IMR-90 (cell line): ENCODE data around the gene FEV. TPM values are rescaled to one million over a fixed set of nuclear protein-coding genes. Genes with fewer than 3 reads are reported as not detected.

Experiments
- ATAC-seq: fragments of 200-7000 bp; cut with Tn5 transposase; 2 replicates; pipeline ENCODE4 v1.9.1; 2020; ENCODE audit warnings: low read depth, mild to moderate bottlenecking, moderate library complexity
- BruUV-seq: library from RNA; stranded (reverse); fragments of 400-500 nt; replicated peaks from 2 replicates; lab custom pipeline; 2021; lab: Mats Ljungman, UMichigan
- CTCF ChIA-PET: fragments of 300-600 bp; formaldehyde crosslinking; extraction: SDS; loops from one replicate; lab custom pipeline; 2021; ENCODE audit warnings: antibody characterized with exemption; lab: Yijun Ruan, JAX
- POLR2A ChIA-PET: fragments of 300-600 bp; sonication (Branson Sonifier 250); formaldehyde crosslinking; loops from one replicate; lab custom pipeline; 2022; ENCODE audit warnings: antibody characterized with exemption; ENCODE audit not compliant: unreplicated experiment; lab: Charles Lee
- DNase-seq: peaks from one replicate; pipeline ENCODE4 v3.0.0; 2013
- H2AFZ ChIP-seq: replicated peaks from 2 replicates; pipeline ENCODE3; 2013; ENCODE audit warnings: low read length, mild to moderate bottlenecking; ENCODE audit not compliant: poor library complexity
- H2AK5ac ChIP-seq: 2 replicates; pipeline ENCODE4 v1.6.1; 2013; ENCODE audit warnings: low read depth, low read length, inconsistent platforms
- H2AK9ac ChIP-seq: replicated peaks from 2 replicates; pipeline ENCODE3; 2013; ENCODE audit warnings: mild to moderate bottlenecking, low read depth, low read length, moderate library complexity; ENCODE audit not compliant: poor library complexity
- H2BK120ac ChIP-seq: 2 replicates; pipeline ENCODE4 v1.6.1; 2013; ENCODE audit warnings: low read depth, low read length, inconsistent platforms
- H2BK15ac ChIP-seq: 3 replicates; pipeline ENCODE4 v1.6.1; 2013; ENCODE audit warnings: low read depth, low read length, inconsistent platforms
- H2BK20ac ChIP-seq: 2 replicates; pipeline ENCODE4 v1.6.1; 2013; ENCODE audit warnings: low read depth, mild to moderate bottlenecking, inconsistent platforms, low read length, moderate library complexity
- H2BK5ac ChIP-seq: 2 replicates; pipeline ENCODE4 v1.6.1; 2013; ENCODE audit warnings: mild to moderate bottlenecking, low read depth, low read length, inconsistent platforms; ENCODE audit not compliant: poor library complexity, severe bottlenecking
- H3K14ac ChIP-seq: replicated peaks from 2 replicates; pipeline ENCODE4 v1.6.1; 2013; ENCODE audit warnings: low read depth, low read length, inconsistent platforms
- H3K18ac ChIP-seq: 2 replicates; pipeline ENCODE4 v1.6.1; 2013; ENCODE audit warnings: low read depth, low read length, control low read depth
- H3K23ac ChIP-seq: 2 replicates; pipeline ENCODE4 v1.6.1; 2013; ENCODE audit warnings: low read depth, low read length, inconsistent platforms
- H3K27ac ChIP-seq: 2 replicates; pipeline ENCODE4 v1.5.1; 2013; ENCODE audit warnings: mild to moderate bottlenecking, control low read depth, low read length; ENCODE audit not compliant: insufficient read depth
- H3K27me3 ChIP-seq: 2 replicates; pipeline ENCODE4 v1.6.1; 2013; ENCODE audit warnings: low read length; ENCODE audit not compliant: control insufficient read depth, insufficient read depth
- H3K36me3 ChIP-seq: 2 replicates; pipeline ENCODE4 v1.6.1; 2013; ENCODE audit warnings: low read length, mixed read lengths; ENCODE audit not compliant: control insufficient read depth, insufficient read depth
- H3K4ac ChIP-seq: 2 replicates; pipeline ENCODE4 v1.6.1; 2013; ENCODE audit warnings: low read depth, low read length, inconsistent platforms
- H3K4me1 ChIP-seq: 2 replicates; pipeline ENCODE4 v1.6.1; 2013; ENCODE audit warnings: low read length, mixed read lengths; ENCODE audit not compliant: control insufficient read depth, insufficient read depth
- H3K4me2 ChIP-seq: 2 replicates; pipeline ENCODE4 v1.6.1; 2013; ENCODE audit warnings: low read depth, mild to moderate bottlenecking, control low read depth, low read length, moderate library complexity
- H3K4me3 ChIP-seq: 2 replicates; pipeline ENCODE4 v1.5.1; 2013; ENCODE audit warnings: low read depth, mild to moderate bottlenecking, control low read depth, low read length, moderate library complexity; ENCODE audit not compliant: insufficient read depth
- H3K56ac ChIP-seq: 2 replicates; pipeline ENCODE4 v1.6.1; 2013; ENCODE audit warnings: low read length, inconsistent platforms; ENCODE audit not compliant: insufficient read depth; ENCODE audit errors: extremely low read depth
- H3K79me1 ChIP-seq, 2 experiments: 2 replicates each; pipeline ENCODE4 v1.6.1; 2013; ENCODE audit warnings: low read length in 2 of 2, inconsistent platforms in 1 of 2, low read depth in 1 of 2
- H3K9ac ChIP-seq: 2 replicates; pipeline ENCODE4 v1.6.1; 2013; ENCODE audit warnings: low read depth, low read length, control low read depth
- H3K9me1 ChIP-seq: 2 replicates; pipeline ENCODE4 v1.6.1; 2013; ENCODE audit warnings: low read length, inconsistent platforms; ENCODE audit not compliant: insufficient read depth
- H3K9me3 ChIP-seq: 2 replicates; pipeline ENCODE4 v1.6.1; 2013; ENCODE audit warnings: low read length; ENCODE audit not compliant: control insufficient read depth, insufficient read depth
- H4K20me1 ChIP-seq: 2 replicates; pipeline ENCODE4 v1.6.1; 2013; ENCODE audit warnings: low read length, inconsistent platforms; ENCODE audit not compliant: insufficient read depth
- H4K5ac ChIP-seq: 2 replicates; pipeline ENCODE4 v1.6.1; 2013; ENCODE audit warnings: mild to moderate bottlenecking, low read depth, low read length, control low read depth
- H4K8ac ChIP-seq, 2 experiments: 2 replicates each; pipeline ENCODE4 v1.6.1; 2013; ENCODE audit warnings: low read depth in 2 of 2, low read length in 2 of 2, control low read depth in 1 of 2, inconsistent platforms in 1 of 2
- H4K91ac ChIP-seq: 2 replicates; pipeline ENCODE4 v1.6.1; 2013; ENCODE audit warnings: low read depth, low read length, inconsistent platforms; ENCODE audit not compliant: insufficient read depth
- MXI1 ChIP-seq: IDR thresholded peaks from 2 replicates; pipeline ENCODE4 v1.6.1; 2012; ENCODE audit warnings: low read depth, mild to moderate bottlenecking, low read length, moderate library complexity, borderline replicate concordance
- WGBS, 2 experiments: methylation state at CpG; one replicate each; pipeline versions ENCODE4 v1.1.5 to v1.1.7; 2013; ENCODE audit warnings: missing lambda C conversion rate in 2 of 2; ENCODE audit not compliant: insufficient read length in 1 of 2; ENCODE audit errors: extremely low coverage in 2 of 2; 5-methylcytosine and 5-hydroxymethylcytosine counted together
- dilution Hi-C: fragments of 300-500 bp; cut with HindIII; formaldehyde crosslinking; loops from one replicate; pipeline ENCODE4 v1.14.3; 2018; ENCODE audit warnings: low sequenced_read_pairs; ENCODE audit not compliant: unreplicated experiment
- in situ Hi-C: fragments of 300-500 bp; cut with MboI; formaldehyde crosslinking; loops from 3 replicates; pipeline ENCODE4 v1.14.3; 2019; ENCODE audit warnings: low sequenced_read_pairs, inconsistent platforms, mixed read lengths
- intact Hi-C: fragments of 100-400 bp; cut with micrococcal nuclease; formaldehyde crosslinking; loops from 2 replicates; pipeline ENCODE4 v1.10.0; 2022
- polyA plus RNA-seq, 3 experiments: library from polyadenylated mRNA; depleted of rRNA; stranded (reverse); fragments of >200 nt; gene quantifications; 2 replicates each; pipeline ENCODE4 v1.2.3, GENCODE V29; 2012; ENCODE audit warnings: low replicate concordance in 1 of 3
- total RNA-seq: library from RNA; depleted of rRNA; stranded (reverse); fragments of >200 nt; gene quantifications from 2 replicates; pipeline ENCODE4 v1.2.3, GENCODE V29; 2012

FEV gene
- total and polyA plus RNA-seq, 2 of the 4 experiments (the other 2 are of a cell fraction) = not detected

DNA sequence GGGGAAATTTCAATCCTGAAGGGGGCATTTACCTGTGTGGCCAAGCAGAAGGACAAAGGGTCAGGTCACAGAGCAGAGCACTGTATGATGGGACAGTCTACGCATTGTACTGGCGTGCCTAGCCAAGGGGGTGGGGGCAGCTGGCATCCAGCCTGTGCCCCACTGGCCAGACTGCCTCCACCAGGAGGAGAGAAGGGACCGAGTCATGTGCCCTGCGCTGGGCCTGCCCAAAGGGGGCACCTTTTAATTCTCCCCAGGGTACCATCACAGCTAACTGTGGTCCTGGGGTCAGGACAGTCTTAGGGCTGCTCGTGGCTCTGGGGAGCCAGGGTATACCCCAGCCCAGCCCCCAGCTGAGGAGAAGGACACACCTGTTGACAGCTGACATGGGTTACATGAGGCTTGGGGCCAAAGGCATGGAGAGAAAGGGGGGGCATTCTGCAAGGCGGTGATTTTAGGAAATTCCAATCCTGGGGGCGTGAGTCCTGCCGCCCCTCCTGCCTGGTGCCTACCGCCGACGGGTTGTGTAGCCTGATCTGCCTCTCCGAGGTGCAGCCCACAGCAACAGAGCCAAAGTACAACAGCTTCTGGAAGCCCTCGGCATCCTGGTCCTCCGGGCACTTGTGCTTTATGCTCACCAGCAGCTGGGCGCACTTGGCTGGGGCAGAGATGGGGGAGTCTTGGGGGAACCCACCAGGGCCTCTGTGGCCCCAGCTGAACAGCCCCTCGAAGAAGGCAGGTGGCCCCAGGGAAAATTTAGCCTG is 45.4 kb upstream of the FEV start:
- Histone ChIP-seq H3K79me1 (no peaks in the 10 kb centered on the region), H3K27ac (no peak overlapping the region), H2AK9ac (peak overlapping the region; percentile 26), H2BK5ac (no peak overlapping the region), H4K20me1 (0 out of 2 replicates have a peak, but pooled peaks cover 8% of the 10 kb centered on the region), H3K4me3 (no peak overlapping the region), H3K4me1 (no peaks in the 10 kb centered on the region), H4K5ac (no peak overlapping the region), H3K4ac (no peak overlapping the region), H3K9ac (no peak overlapping the region), H3K9me1 (no peaks in the 10 kb centered on the region), H3K56ac (no peak overlapping the region), H2AFZ (peak overlapping the region; percentile 69), H3K36me3 (no peaks in the 10 kb centered on the region), H2AK5ac (no peak overlapping the region), H4K91ac (no peak overlapping the region), H3K18ac (no peak overlapping the region), H2BK120ac (no peak overlapping the region), H3K4me2 (no peak overlapping the region), H2BK20ac (no peak overlapping the region), H3K23ac (no peak overlapping the region), H4K8ac (no peak overlapping the region), H3K27me3 (peaks cover 45% of the 10 kb centered on the region), H3K14ac (no peak overlapping the region), H2BK15ac (no peak overlapping the region), H3K9me3 (no peaks in the 10 kb centered on the region)
- dilution Hi-C loops (no loop called here), in situ Hi-C loops (no loop called here), intact Hi-C loops (no loop called here)
- DNase-seq = no peak
- no peak for TF ChIP-seq MXI1
- CTCF ChIA-PET = interaction anchor here (0.5 to 1.7 kb wide), 21 partner anchors 8 to 347 kb away, joined by 3 to 17 read pairs (median 4); partner anchors contain the start of gene CFAP65
- POLR2A ChIA-PET = interaction anchor here (0.5 kb wide), 1 partner anchor 45 kb away, joined by 3 read pairs; no protein-coding TSS in a partner anchor
- ATAC-seq = no peak
- BruUV-seq = no TSS peak
- no CpG with 5 or more reads among the region's 16 CpGs for WGBS, 2 experiments
